Memory B cell (primary cell): ENCODE results near the gene ALDH3B1.

Source experiments
- ATAC-seq: fragments of 150-1000 bp; cut with Tn5 transposase; 2 replicates; pipeline ENCODE4 v1.10.0; 2021; ENCODE audit warnings: low read depth, mild to moderate bottlenecking, moderate library complexity
- DNase-seq, 2 donors: peaks; one replicate each; pipeline ENCODE4 v3.0.0; 2022; ENCODE audit warnings: low spot score in 2 of 2
- H3K27ac Mint-ChIP-seq: one replicate; pipeline ENCODE4 v1.8.0; 2022; ENCODE audit warnings: mild to moderate bottlenecking, moderate library complexity, mixed read lengths
- H3K27me3 Mint-ChIP-seq: one replicate; pipeline ENCODE4 v1.8.0; 2022; ENCODE audit warnings: mixed read lengths
- H3K36me3 Mint-ChIP-seq: one replicate; pipeline ENCODE4 v1.8.0; 2022; ENCODE audit warnings: mild to moderate bottlenecking, mixed read lengths
- H3K4me1 Mint-ChIP-seq: one replicate; pipeline ENCODE4 v1.8.0; 2022; ENCODE audit warnings: mixed read lengths
- H3K4me3 Mint-ChIP-seq: one replicate; pipeline ENCODE4 v1.8.0; 2022; ENCODE audit warnings: mild to moderate bottlenecking, moderate library complexity, mixed read lengths
- H3K9me3 Mint-ChIP-seq: one replicate; pipeline ENCODE4 v1.8.0; 2022; ENCODE audit warnings: mixed read lengths

Gene ALDH3B1

GRCh38 chr11:68014947-68015447, 4.9 kb downstream of the ALDH3B1 start:
- H3K27me3 Mint-ChIP-seq: no peaks in the 10 kb centered on the region
- H3K9me3 Mint-ChIP-seq: no peaks in the 10 kb centered on the region
- peaks cover 7% of the 10 kb centered on the region for H3K4me1 Mint-ChIP-seq
- DNase-seq: no peak
- no peak overlapping the region for H3K4me3 Mint-ChIP-seq
- H3K36me3 Mint-ChIP-seq: no peaks in the 10 kb centered on the region
- H3K27ac Mint-ChIP-seq: no peak overlapping the region
- ATAC-seq: no peak

- Mint-ChIP-seq H3K27me3 (peaks cover under 1% of the 10 kb centered on the region), H3K36me3 (no peaks in the 10 kb centered on the region), H3K4me1 (peaks cover 5% of the 10 kb centered on the region), H3K4me3 (no peak overlapping the region), H3K9me3 (no peaks in the 10 kb centered on the region), H3K27ac (no peak overlapping the region)
- DNase-seq: no peak
- ATAC-seq: no peak
These were observed 5.3 kb downstream of the ALDH3B1 start for GRCh38 chr11:68015467-68015866.

GRCh38 chr11:68016161-68016903, 6.2 kb downstream of the ALDH3B1 start:
- no peak for DNase-seq
- Mint-ChIP-seq H3K4me3 (no peak overlapping the region), H3K9me3 (no peaks in the 10 kb centered on the region), H3K27me3 (peaks cover 3% of the 10 kb centered on the region), H3K36me3 (no peaks in the 10 kb centered on the region), H3K4me1 (peaks cover 7% of the 10 kb centered on the region), H3K27ac (no peak overlapping the region)
- ATAC-seq: no peak

GRCh38 chr11:68016904-68017817, 7.0 kb downstream of the ALDH3B1 start:
- ATAC-seq (no peak), DNase-seq (no peak)
- no peaks in the 10 kb centered on the region for H3K36me3 Mint-ChIP-seq
- H3K4me1 Mint-ChIP-seq: peaks cover 7% of the 10 kb centered on the region
- peaks cover 3% of the 10 kb centered on the region for H3K27me3 Mint-ChIP-seq
- H3K4me3 Mint-ChIP-seq: no peak overlapping the region
- no peaks in the 10 kb centered on the region for H3K9me3 Mint-ChIP-seq
- H3K27ac Mint-ChIP-seq: no peak overlapping the region

- H3K4me3 Mint-ChIP-seq: no peak overlapping the region
- DNase-seq: no peak
- H3K4me1 Mint-ChIP-seq: peaks cover 7% of the 10 kb centered on the region
- H3K27me3 Mint-ChIP-seq: peaks cover 3% of the 10 kb centered on the region
- H3K36me3 Mint-ChIP-seq: no peaks in the 10 kb centered on the region
- H3K27ac Mint-ChIP-seq: no peak overlapping the region
- H3K9me3 Mint-ChIP-seq: no peaks in the 10 kb centered on the region
- ATAC-seq: no peak
These were observed 8.0 kb downstream of the ALDH3B1 start for GRCh38 chr11:68017980-68018729.

- DNase-seq (no peak), ATAC-seq (no peak)
- Mint-ChIP-seq H3K36me3 (no peaks in the 10 kb centered on the region), H3K27me3 (peaks cover 3% of the 10 kb centered on the region), H3K4me1 (peaks cover 7% of the 10 kb centered on the region), H3K9me3 (no peaks in the 10 kb centered on the region), H3K4me3 (no peak overlapping the region), H3K27ac (no peak overlapping the region)
These were observed 8.6 kb downstream of the ALDH3B1 start for GRCh38 chr11:68018730-68019190.

GRCh38 chr11:68019486-68019885, 9.4 kb downstream of the ALDH3B1 start:
- no peaks in the 10 kb centered on the region for H3K9me3 Mint-ChIP-seq

GRCh38 chr11:68020575-68020974, 10.4 kb downstream of the ALDH3B1 start:
- ATAC-seq (no peak), DNase-seq (no peak)
- Mint-ChIP-seq H3K27ac (no peak overlapping the region), H3K36me3 (peaks cover 2% of the 10 kb centered on the region), H3K27me3 (peaks cover 3% of the 10 kb centered on the region), H3K4me3 (no peak overlapping the region), H3K4me1 (peaks cover 7% of the 10 kb centered on the region), H3K9me3 (no peaks in the 10 kb centered on the region)

More at GRCh38 chr11:68019486-68019885, 9.4 kb downstream of the ALDH3B1 start:
- ATAC-seq (no peak), DNase-seq (no peak)
- Mint-ChIP-seq H3K27me3 (peaks cover 3% of the 10 kb centered on the region), H3K4me3 (no peak overlapping the region), H3K4me1 (peaks cover 7% of the 10 kb centered on the region), H3K36me3 (no peaks in the 10 kb centered on the region), H3K27ac (no peak overlapping the region)

GRCh38 chr11:68021167-68021787, 11.2 kb downstream of the ALDH3B1 start:
- Mint-ChIP-seq H3K4me1 (peaks cover 7% of the 10 kb centered on the region), H3K36me3 (peaks cover 2% of the 10 kb centered on the region), H3K9me3 (no peaks in the 10 kb centered on the region), H3K27me3 (peaks cover 3% of the 10 kb centered on the region), H3K27ac (no peak overlapping the region), H3K4me3 (no peak overlapping the region)
- no peak for DNase-seq
- no peak for ATAC-seq

DNA sequence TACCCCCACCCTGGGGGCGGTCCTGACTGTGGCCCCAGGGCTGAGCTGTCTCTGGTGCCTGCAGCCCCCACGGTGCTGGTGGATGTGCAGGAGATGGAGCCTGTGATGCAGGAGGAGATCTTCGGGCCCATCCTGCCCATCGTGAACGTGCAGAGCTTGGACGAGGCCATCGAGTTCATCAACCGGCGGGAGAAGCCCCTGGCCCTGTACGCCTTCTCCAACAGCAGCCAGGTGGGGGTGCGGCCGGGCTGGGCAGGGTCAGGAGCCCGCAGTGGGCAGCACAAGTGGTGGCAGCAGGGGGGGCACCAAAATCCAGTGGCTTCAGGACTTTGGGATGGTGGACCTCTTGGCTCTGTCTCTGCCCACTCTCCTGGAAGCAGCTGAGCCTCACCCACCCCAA, 12.4 kb downstream of the ALDH3B1 start:
- H3K27me3 Mint-ChIP-seq: peaks cover 3% of the 10 kb centered on the region
- no peak overlapping the region for H3K4me3 Mint-ChIP-seq
- no peak for ATAC-seq
- no peaks in the 10 kb centered on the region for H3K9me3 Mint-ChIP-seq
- no peak overlapping the region for H3K27ac Mint-ChIP-seq
- no peak for DNase-seq
- H3K36me3 Mint-ChIP-seq: peaks cover 2% of the 10 kb centered on the region
- peaks cover 7% of the 10 kb centered on the region for H3K4me1 Mint-ChIP-seq

DNA sequence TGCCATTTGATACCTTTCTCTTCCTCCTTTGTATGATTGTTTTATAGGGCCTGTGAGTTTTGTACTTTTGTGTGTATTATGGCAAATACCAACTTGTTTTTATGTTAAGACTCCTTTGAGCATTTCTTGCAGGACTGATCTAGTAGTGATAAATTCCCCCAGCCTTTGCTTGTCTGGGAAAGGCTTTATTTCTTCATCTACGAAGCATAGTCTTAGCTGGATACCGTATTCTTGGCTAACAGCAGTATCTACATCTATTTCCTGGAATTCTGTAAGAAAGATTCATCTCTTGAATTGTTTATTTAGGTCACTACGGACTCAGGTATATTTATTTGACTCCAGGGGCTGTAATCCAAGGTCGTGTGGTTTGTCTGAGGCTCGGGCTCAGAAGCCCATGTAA, 14.4 kb downstream of the ALDH3B1 start:
- Mint-ChIP-seq H3K27me3 (peaks cover 3% of the 10 kb centered on the region), H3K36me3 (peaks cover 2% of the 10 kb centered on the region), H3K9me3 (no peaks in the 10 kb centered on the region), H3K4me1 (peaks cover 11% of the 10 kb centered on the region), H3K4me3 (no peak overlapping the region), H3K27ac (no peak overlapping the region)
- ATAC-seq (no peak), DNase-seq (no peak)

GRCh38 chr11:68025047-68025446, 14.9 kb downstream of the ALDH3B1 start:
- Mint-ChIP-seq H3K27me3 (peaks cover 3% of the 10 kb centered on the region), H3K36me3 (peaks cover 2% of the 10 kb centered on the region), H3K4me3 (no peak overlapping the region), H3K27ac (no peak overlapping the region), H3K4me1 (peaks cover 13% of the 10 kb centered on the region), H3K9me3 (no peaks in the 10 kb centered on the region)
- no peak for DNase-seq
- ATAC-seq: peak; percentile 60

GRCh38 chr11:68026391-68027105, 16.4 kb downstream of the ALDH3B1 start:
- H3K27me3 Mint-ChIP-seq: no peaks in the 10 kb centered on the region
- DNase-seq (no peak), ATAC-seq (no peak)
- peaks cover 9% of the 10 kb centered on the region for H3K4me1 Mint-ChIP-seq
- H3K27ac Mint-ChIP-seq: no peak overlapping the region
- no peak overlapping the region for H3K4me3 Mint-ChIP-seq
- H3K9me3 Mint-ChIP-seq: no peaks in the 10 kb centered on the region
- H3K36me3 Mint-ChIP-seq: peaks cover 2% of the 10 kb centered on the region
